Measurements from ENCODE around the gene TSPAN33.

Gene TSPAN33

GRCh38 chr7:129101746-129102145 lies 42.8 kb upstream of the TSPAN33 start:
- Histone ChIP-seq H4K91ac (ENCODE audit: low read length) (no peak overlapping the region), H4K8ac (ENCODE audit: low read length) (no peak overlapping the region), H3K27ac (ENCODE audit: low read length, poor library complexity, severe bottlenecking) (peak overlapping the region; percentile 98), H3K4me2 (ENCODE audit: low read length, poor library complexity, severe bottlenecking) (no peak overlapping the region), H3K79me1 (replicated peaks; ENCODE audit: low read length, poor library complexity, severe bottlenecking) (no peaks in the 10 kb centered on the region), H2BK120ac (ENCODE audit: low read depth, low read length) (no peak overlapping the region), H3K27me3 (ENCODE audit: control insufficient read depth in 1 of 2, insufficient read depth in 1 of 2, low read length in 2 of 2) (peaks cover 0 to 18% of the 10 kb centered on the region in 2 experiments), H3K18ac (ENCODE audit: low read depth in 1 of 2, low read length in 2 of 2) (no peak overlapping the region), H2AFZ (ENCODE audit: low read depth, low read length) (no peak overlapping the region), H2BK5ac (ENCODE audit: low read depth, low read length, poor library complexity, severe bottlenecking) (peak overlapping the region; percentile 45), H3K4me1 (ENCODE audit: control insufficient read depth, insufficient read depth, low read depth, low read length) (peaks cover 14% of the 10 kb centered on the region), H3K9me3 (ENCODE audit: control insufficient read depth, low read length) (no peaks in the 10 kb centered on the region), H3K4me3 (ENCODE audit: insufficient read depth in 1 of 2, low read depth in 1 of 2, low read length in 2 of 2) (no peak overlapping the region), H3K4ac (ENCODE audit: low read depth in 1 of 2, low read length in 2 of 2) (no peak overlapping the region), H2AK5ac (ENCODE audit: low read length, severe bottlenecking) (peak overlapping the region; percentile 100), H3K36me3 (ENCODE audit: control insufficient read depth in 1 of 2, insufficient read depth in 2 of 2, low read depth in 1 of 2, low read length in 2 of 2) (no peaks in the 10 kb centered on the region), H3K23ac (ENCODE audit: low read length in 2 of 2) (no peak overlapping the region), H3K14ac (ENCODE audit: low read length in 2 of 2) (no peak overlapping the region), H2BK15ac (ENCODE audit: low read depth, poor library complexity, severe bottlenecking) (no peak overlapping the region), H3K9ac (ENCODE audit: low read length) (no peak overlapping the region), H2BK12ac (ENCODE audit: low read length in 2 of 2) (no peak overlapping the region)
- WGBS: 91% methylated on average over 4 of the region's 6 CpGs
- DNase-seq: no peak

DNA sequence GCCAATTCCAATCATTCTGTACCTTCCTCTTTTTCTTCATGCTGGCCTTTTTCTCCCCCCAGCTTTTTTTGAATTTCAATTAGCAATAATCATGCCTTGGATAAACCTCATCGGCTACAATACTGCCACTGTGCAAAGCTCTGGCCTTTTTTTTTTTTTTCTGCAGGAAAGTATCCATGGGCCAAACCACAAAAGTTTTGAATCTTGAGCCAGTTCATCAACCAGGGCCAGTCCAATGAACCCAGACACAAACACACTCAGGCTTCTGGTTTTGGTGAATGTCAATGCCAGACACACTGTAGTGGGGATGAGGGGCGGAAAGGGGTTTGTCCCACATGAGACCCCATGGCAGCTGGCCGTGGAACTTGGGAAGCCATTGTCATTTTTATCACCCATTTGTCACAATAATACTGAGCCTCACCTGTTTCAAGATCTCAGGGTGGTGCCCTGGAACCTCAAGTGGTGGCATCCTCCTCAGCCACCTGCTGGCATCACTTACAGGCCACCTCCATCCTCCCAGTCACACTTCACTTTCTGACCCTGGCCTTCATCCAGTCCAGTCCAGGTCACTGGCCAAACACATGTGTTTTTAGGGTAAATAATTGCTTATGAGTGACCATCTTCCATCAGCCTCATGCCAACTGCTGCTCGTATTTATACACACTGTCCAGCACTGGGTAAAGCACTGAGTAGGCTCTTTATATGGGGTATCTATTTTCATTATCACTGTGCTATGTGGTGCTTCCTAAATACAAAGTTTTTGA lies 40.8 kb upstream of the TSPAN33 start:
- Histone ChIP-seq H3K4me3 (ENCODE audit: insufficient read depth in 1 of 2, low read depth in 1 of 2, low read length in 2 of 2) (no peak overlapping the region), H3K27ac (ENCODE audit: low read length, poor library complexity, severe bottlenecking) (peak overlapping the region; percentile 90), H3K18ac (ENCODE audit: low read depth in 1 of 2, low read length in 2 of 2) (no peak overlapping the region), H3K23ac (ENCODE audit: low read length in 2 of 2) (no peak overlapping the region), H3K4me2 (ENCODE audit: low read length, poor library complexity, severe bottlenecking) (no peak overlapping the region), H3K4me1 (ENCODE audit: control insufficient read depth, insufficient read depth, low read depth, low read length) (peaks cover 14% of the 10 kb centered on the region), H2BK120ac (ENCODE audit: low read depth, low read length) (no peak overlapping the region), H3K79me1 (replicated peaks; ENCODE audit: low read length, poor library complexity, severe bottlenecking) (no peaks in the 10 kb centered on the region), H4K8ac (ENCODE audit: low read length) (no peak overlapping the region), H3K9ac (ENCODE audit: low read length) (no peak overlapping the region), H3K9me3 (ENCODE audit: control insufficient read depth, low read length) (no peaks in the 10 kb centered on the region), H3K36me3 (ENCODE audit: control insufficient read depth in 1 of 2, insufficient read depth in 2 of 2, low read depth in 1 of 2, low read length in 2 of 2) (no peaks in the 10 kb centered on the region), H3K14ac (ENCODE audit: low read length in 2 of 2) (no peak overlapping the region), H3K27me3 (ENCODE audit: control insufficient read depth in 1 of 2, insufficient read depth in 1 of 2, low read length in 2 of 2) (peaks cover 0 to 12% of the 10 kb centered on the region in 2 experiments), H2BK15ac (ENCODE audit: low read depth, poor library complexity, severe bottlenecking) (no peak overlapping the region), H2BK12ac (ENCODE audit: low read length in 2 of 2) (no peak overlapping the region), H2BK5ac (ENCODE audit: low read depth, low read length, poor library complexity, severe bottlenecking) (no peak overlapping the region), H3K4ac (ENCODE audit: low read depth in 1 of 2, low read length in 2 of 2) (no peak overlapping the region), H2AFZ (ENCODE audit: low read depth, low read length) (no peak overlapping the region), H2AK5ac (ENCODE audit: low read length, severe bottlenecking) (peak overlapping the region; percentile 99), H4K91ac (ENCODE audit: low read length) (no peak overlapping the region)
- WGBS: 87% methylated on average over 3 of the region's 4 CpGs
- DNase-seq: no peak

DNA sequence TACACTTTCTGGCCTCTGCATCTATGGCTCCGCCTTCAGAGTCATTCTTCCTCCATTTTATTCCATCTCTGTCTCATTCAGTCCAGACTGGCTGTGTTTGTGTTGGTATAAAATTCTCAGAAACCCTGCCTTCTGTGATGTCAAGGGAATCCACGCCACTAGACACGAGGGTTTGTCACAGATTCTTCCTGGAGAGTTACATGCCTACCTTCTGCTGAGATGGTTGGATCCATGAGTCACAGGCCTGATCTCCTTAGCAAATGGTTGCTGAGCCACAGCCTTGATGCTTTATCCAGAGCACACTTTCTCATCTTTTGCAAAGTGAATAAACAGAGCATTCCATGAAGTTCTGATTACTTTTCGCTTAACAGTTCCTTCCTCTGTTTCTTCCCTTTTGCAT lies 35.9 kb upstream of the TSPAN33 start:
- no peak overlapping the region for H3K4me2 ChIP-seq (ENCODE audit: low read length, poor library complexity, severe bottlenecking)
- H2BK5ac ChIP-seq (ENCODE audit: low read depth, low read length, poor library complexity, severe bottlenecking): no peak overlapping the region
- H4K8ac ChIP-seq (ENCODE audit: low read length): no peak overlapping the region
- no peaks in the 10 kb centered on the region for H3K79me1 ChIP-seq (replicated peaks; ENCODE audit: low read length, poor library complexity, severe bottlenecking)
- no peak overlapping the region for H3K14ac ChIP-seq (ENCODE audit: low read length in 2 of 2)
- no peak overlapping the region for H3K4me3 ChIP-seq (ENCODE audit: insufficient read depth in 1 of 2, low read depth in 1 of 2, low read length in 2 of 2)
- no peak overlapping the region for H3K4ac ChIP-seq (ENCODE audit: low read depth in 1 of 2, low read length in 2 of 2)
- no peak overlapping the region for H3K9ac ChIP-seq (ENCODE audit: low read length)
- no peak overlapping the region for H4K91ac ChIP-seq (ENCODE audit: low read length)
- H3K9me3 ChIP-seq (ENCODE audit: control insufficient read depth, low read length): no peaks in the 10 kb centered on the region
- no peak overlapping the region for H3K23ac ChIP-seq (ENCODE audit: low read length in 2 of 2)
- H3K4me1 ChIP-seq (ENCODE audit: control insufficient read depth, insufficient read depth, low read depth, low read length): peaks cover 10% of the 10 kb centered on the region
- H2BK15ac ChIP-seq (ENCODE audit: low read depth, poor library complexity, severe bottlenecking): no peak overlapping the region
- H2BK12ac ChIP-seq (ENCODE audit: low read length in 2 of 2): no peak overlapping the region
- H3K27me3 ChIP-seq (ENCODE audit: control insufficient read depth in 1 of 2, insufficient read depth in 1 of 2, low read length in 2 of 2): peaks cover 0 to 38% of the 10 kb centered on the region in 2 experiments
- no peak overlapping the region for H2BK120ac ChIP-seq (ENCODE audit: low read depth, low read length)
- DNase-seq: peak; percentile 9
- no peak overlapping the region for H2AFZ ChIP-seq (ENCODE audit: low read depth, low read length)
- no peak overlapping the region for H3K18ac ChIP-seq (ENCODE audit: low read depth in 1 of 2, low read length in 2 of 2)
- no peaks in the 10 kb centered on the region for H3K36me3 ChIP-seq (ENCODE audit: control insufficient read depth in 1 of 2, insufficient read depth in 2 of 2, low read depth in 1 of 2, low read length in 2 of 2)
- H2AK5ac ChIP-seq (ENCODE audit: low read length, severe bottlenecking): peak overlapping the region; percentile 21
- H3K27ac ChIP-seq (ENCODE audit: low read length, poor library complexity, severe bottlenecking): peak overlapping the region; percentile 5
- 66% methylated on average over 3 of the region's 4 CpGs for WGBS

GRCh38 chr7:129110258-129110981 lies 34.1 kb upstream of the TSPAN33 start:
- Histone ChIP-seq H3K23ac (ENCODE audit: low read length in 2 of 2) (no peak overlapping the region), H3K4me3 (ENCODE audit: insufficient read depth in 1 of 2, low read depth in 1 of 2, low read length in 2 of 2) (no peak overlapping the region), H3K27me3 (ENCODE audit: control insufficient read depth in 1 of 2, insufficient read depth in 1 of 2, low read length in 2 of 2) (peaks cover 0 to 48% of the 10 kb centered on the region in 2 experiments), H3K4me2 (ENCODE audit: low read length, poor library complexity, severe bottlenecking) (no peak overlapping the region), H3K36me3 (ENCODE audit: control insufficient read depth in 1 of 2, insufficient read depth in 2 of 2, low read depth in 1 of 2, low read length in 2 of 2) (no peaks in the 10 kb centered on the region), H3K9ac (ENCODE audit: low read length) (no peak overlapping the region), H2AK5ac (ENCODE audit: low read length, severe bottlenecking) (peak overlapping the region; percentile 73), H3K79me1 (replicated peaks; ENCODE audit: low read length, poor library complexity, severe bottlenecking) (no peaks in the 10 kb centered on the region), H4K8ac (ENCODE audit: low read length) (no peak overlapping the region), H2BK15ac (ENCODE audit: low read depth, poor library complexity, severe bottlenecking) (no peak overlapping the region), H3K14ac (ENCODE audit: low read length in 2 of 2) (no peak overlapping the region), H3K4me1 (ENCODE audit: control insufficient read depth, insufficient read depth, low read depth, low read length) (peaks cover 6% of the 10 kb centered on the region), H2BK120ac (ENCODE audit: low read depth, low read length) (no peak overlapping the region), H3K18ac (ENCODE audit: low read depth in 1 of 2, low read length in 2 of 2) (no peak overlapping the region), H3K9me3 (ENCODE audit: control insufficient read depth, low read length) (peaks cover 5% of the 10 kb centered on the region), H3K4ac (ENCODE audit: low read depth in 1 of 2, low read length in 2 of 2) (no peak overlapping the region), H2AFZ (ENCODE audit: low read depth, low read length) (peak overlapping the region; percentile 1), H3K27ac (ENCODE audit: low read length, poor library complexity, severe bottlenecking) (peak overlapping the region; percentile 4), H4K91ac (ENCODE audit: low read length) (no peak overlapping the region), H2BK12ac (ENCODE audit: low read length in 2 of 2) (no peak overlapping the region), H2BK5ac (ENCODE audit: low read depth, low read length, poor library complexity, severe bottlenecking) (no peak overlapping the region)
- peak; percentile 42 for DNase-seq
- WGBS: 96% methylated on average over 1 of the region's 1 CpG

All from mesenchymal stem cell (in vitro differentiated cells and primary cell).